HUES6 (cell line): ENCODE data around the gene JKAMP.

Source experiments
- H3K27ac ChIP-seq: 2 replicates; pipeline ENCODE4 v1.7.0; 2013; ENCODE audit warnings: low read depth, mild to moderate bottlenecking, low read length, inconsistent platforms
- H3K27me3 ChIP-seq: 2 replicates; pipeline ENCODE4 v1.6.1; 2013; ENCODE audit warnings: low read length; ENCODE audit not compliant: control insufficient read depth, insufficient read depth
- H3K36me3 ChIP-seq: 2 replicates; pipeline ENCODE4 v1.6.1; 2013; ENCODE audit warnings: low read length; ENCODE audit not compliant: control insufficient read depth, insufficient read depth
- H3K4me1 ChIP-seq: 2 replicates; pipeline ENCODE4 v1.6.1; 2013; ENCODE audit warnings: low read length; ENCODE audit not compliant: control insufficient read depth, insufficient read depth
- H3K4me3 ChIP-seq: 2 replicates; pipeline ENCODE4 v1.5.1; 2013; ENCODE audit warnings: low read depth, low read length
- H3K9ac ChIP-seq: one replicate; pipeline ENCODE4 v1.6.1; 2013; ENCODE audit warnings: mild to moderate bottlenecking, low read length
- H3K9me3 ChIP-seq: 2 replicates; pipeline ENCODE4 v1.6.1; 2013; ENCODE audit warnings: low read depth, low read length; ENCODE audit not compliant: control insufficient read depth, insufficient read depth

The JKAMP gene

GRCh38 chr14:59481871-59482540, 2.3 kb upstream of the JKAMP start:
- peak overlapping the region; percentile 83; the same call in 1 of the 2 replicates for H3K4me3 ChIP-seq

GRCh38 chr14:59482541-59483331, 1.6 kb upstream of the JKAMP start:
- peaks cover 13% of the 10 kb centered on the region for H3K4me1 ChIP-seq

More at GRCh38 chr14:59481871-59482540, 2.3 kb upstream of the JKAMP start:
- Histone ChIP-seq H3K27me3 (no peaks in the 10 kb centered on the region), H3K27ac (no peak overlapping the region), H3K9me3 (no peaks in the 10 kb centered on the region), H3K9ac (no peak overlapping the region), H3K4me1 (peaks cover 13% of the 10 kb centered on the region), H3K36me3 (peaks cover 13% of the 10 kb centered on the region)

GRCh38 chr14:59483363-59483762, 954 bp upstream of the JKAMP start:
- peak overlapping the region; percentile 83 for H3K4me3 ChIP-seq
- peaks cover 13% of the 10 kb centered on the region for H3K4me1 ChIP-seq
- no peaks in the 10 kb centered on the region for H3K27me3 ChIP-seq
- H3K36me3 ChIP-seq = peaks cover 15% of the 10 kb centered on the region
- H3K9ac ChIP-seq = peak overlapping the region; percentile 84
- no peaks in the 10 kb centered on the region for H3K9me3 ChIP-seq
- H3K27ac ChIP-seq = peak overlapping the region; percentile 73; the same call in 1 of the 2 replicates

More at GRCh38 chr14:59482541-59483331, 1.6 kb upstream of the JKAMP start:
- H3K27ac ChIP-seq = no peak overlapping the region
- peak overlapping the region; percentile 83 for H3K4me3 ChIP-seq
- no peaks in the 10 kb centered on the region for H3K27me3 ChIP-seq
- H3K36me3 ChIP-seq = peaks cover 12% of the 10 kb centered on the region
- H3K9ac ChIP-seq = peak overlapping the region; percentile 84
- H3K9me3 ChIP-seq = no peaks in the 10 kb centered on the region

- Histone ChIP-seq H3K27ac (peak overlapping the region; percentile 73; the same call in 1 of the 2 replicates), H3K27me3 (no peaks in the 10 kb centered on the region), H3K36me3 (peaks cover 23% of the 10 kb centered on the region), H3K9me3 (no peaks in the 10 kb centered on the region), H3K4me3 (peak overlapping the region; percentile 83), H3K9ac (peak overlapping the region; percentile 84), H3K4me1 (peaks cover 13% of the 10 kb centered on the region)
These were observed 390 bp downstream of the JKAMP start for GRCh38 chr14:59484639-59485175.

GRCh38 chr14:59490756-59491155, 6.4 kb downstream of the JKAMP start:
- Histone ChIP-seq H3K27me3 (no peaks in the 10 kb centered on the region), H3K36me3 (peaks cover 76% of the 10 kb centered on the region), H3K9me3 (no peaks in the 10 kb centered on the region), H3K9ac (no peak overlapping the region), H3K4me1 (no peaks in the 10 kb centered on the region), H3K27ac (no peak overlapping the region), H3K4me3 (no peak overlapping the region)

GRCh38 chr14:59492384-59492783, 8.1 kb downstream of the JKAMP start:
- no peaks in the 10 kb centered on the region for H3K27me3 ChIP-seq
- no peaks in the 10 kb centered on the region for H3K9me3 ChIP-seq
- peaks cover 88% of the 10 kb centered on the region for H3K36me3 ChIP-seq

GRCh38 chr14:59500732-59501131, 16.4 kb downstream of the JKAMP start:
- peaks cover 55% of the 10 kb centered on the region for H3K36me3 ChIP-seq
- H3K9ac ChIP-seq = no peak overlapping the region
- no peaks in the 10 kb centered on the region for H3K27me3 ChIP-seq
- no peak overlapping the region for H3K4me3 ChIP-seq
- no peaks in the 10 kb centered on the region for H3K9me3 ChIP-seq
- H3K27ac ChIP-seq = no peak overlapping the region
- H3K4me1 ChIP-seq = no peaks in the 10 kb centered on the region

More at GRCh38 chr14:59492384-59492783, 8.1 kb downstream of the JKAMP start:
- no peak overlapping the region for H3K27ac ChIP-seq
- no peak overlapping the region for H3K4me3 ChIP-seq
- no peak overlapping the region for H3K9ac ChIP-seq
- no peaks in the 10 kb centered on the region for H3K4me1 ChIP-seq

- no peaks in the 10 kb centered on the region for H3K27me3 ChIP-seq
- H3K4me3 ChIP-seq = no peak overlapping the region
- no peak overlapping the region for H3K27ac ChIP-seq
- peaks cover 6% of the 10 kb centered on the region for H3K4me1 ChIP-seq
- peaks cover 35% of the 10 kb centered on the region for H3K36me3 ChIP-seq
- no peak overlapping the region for H3K9ac ChIP-seq
- H3K9me3 ChIP-seq = no peaks in the 10 kb centered on the region
These were observed 18.9 kb downstream of the JKAMP start for GRCh38 chr14:59503256-59503655.

GRCh38 chr14:59507063-59507751, 22.9 kb downstream of the JKAMP start:
- Histone ChIP-seq H3K4me3 (no peak overlapping the region), H3K9me3 (no peaks in the 10 kb centered on the region), H3K9ac (no peak overlapping the region), H3K4me1 (peaks cover 8% of the 10 kb centered on the region), H3K27me3 (no peaks in the 10 kb centered on the region), H3K36me3 (peaks cover 7% of the 10 kb centered on the region), H3K27ac (no peak overlapping the region)

GRCh38 chr14:59507752-59508103, 23.4 kb downstream of the JKAMP start:
- H3K36me3 ChIP-seq = peaks cover 6% of the 10 kb centered on the region
- no peaks in the 10 kb centered on the region for H3K9me3 ChIP-seq
- H3K4me3 ChIP-seq = no peak overlapping the region
- no peak overlapping the region for H3K9ac ChIP-seq
- peaks cover 8% of the 10 kb centered on the region for H3K4me1 ChIP-seq
- no peak overlapping the region for H3K27ac ChIP-seq
- H3K27me3 ChIP-seq = no peaks in the 10 kb centered on the region
